Vagina (tissue), 2 donors: Measurements from ENCODE around the gene LY86.

Experiments
- POLR2A ChIP-seq, 2 donors: fragments of 450-650 bp; IDR thresholded peaks; one replicate each; pipeline ENCODE4 v1.6.1; 2017; ENCODE audit warnings: antibody characterized with exemption in 2 of 2, mild to moderate bottlenecking in 2 of 2, moderate library complexity in 2 of 2
- POLR2AphosphoS5 ChIP-seq, 2 donors: sonication (generic); formaldehyde crosslinking; IDR thresholded peaks; one replicate each; pipeline ENCODE4 v1.9.0; 2017; ENCODE audit warnings: antibody characterized with exemption in 2 of 2, mild to moderate bottlenecking in 2 of 2, low read depth in 1 of 2; ENCODE audit not compliant: insufficient read depth in 1 of 2
- TF ChIP-seq, protein P1 (sequence below), 3 experiments: fragments of 450-650 bp in 2 of 3; fragments of 200-600 bp in 1 of 3; sonication (generic) in 1 of 3; IDR thresholded peaks; one replicate each; pipeline ENCODE4 v1.5.1; 2017 to 2019; ENCODE audit warnings: antibody characterized with exemption in 3 of 3, mild to moderate bottlenecking in 2 of 3, moderate library complexity in 2 of 3

DNA sequence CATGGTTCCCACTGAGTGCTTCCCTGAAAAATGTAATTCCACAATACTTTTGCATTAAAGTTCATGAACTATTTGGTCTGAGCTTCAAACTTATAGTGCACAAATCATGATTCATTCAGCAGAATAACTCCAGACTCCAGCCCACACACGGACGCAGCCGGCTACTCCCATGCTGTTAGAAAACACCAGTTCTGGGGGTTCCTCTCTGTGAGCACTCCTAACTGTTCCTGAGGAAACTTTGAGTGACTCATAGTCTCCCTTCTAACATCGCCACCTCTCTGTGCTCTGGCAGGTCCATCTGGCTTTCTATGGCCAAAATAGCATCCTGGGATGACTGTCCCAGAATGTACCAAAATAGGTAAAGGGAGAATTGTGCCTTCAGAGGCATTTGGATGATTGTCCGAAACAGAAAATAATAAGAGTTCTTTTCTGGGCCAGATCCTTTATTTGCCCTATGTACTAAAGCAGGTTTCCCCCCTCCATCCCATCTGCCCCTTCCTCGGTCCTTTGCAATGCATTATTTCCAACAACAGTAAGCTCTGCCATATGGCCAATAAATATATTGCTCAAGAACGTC lies 32.3 kb upstream of the LY86 start:
- no peak for TF ChIP-seq POLR2A (IDR thresholded peaks at IDR 0.05)
- TF ChIP-seq, protein P1, sequence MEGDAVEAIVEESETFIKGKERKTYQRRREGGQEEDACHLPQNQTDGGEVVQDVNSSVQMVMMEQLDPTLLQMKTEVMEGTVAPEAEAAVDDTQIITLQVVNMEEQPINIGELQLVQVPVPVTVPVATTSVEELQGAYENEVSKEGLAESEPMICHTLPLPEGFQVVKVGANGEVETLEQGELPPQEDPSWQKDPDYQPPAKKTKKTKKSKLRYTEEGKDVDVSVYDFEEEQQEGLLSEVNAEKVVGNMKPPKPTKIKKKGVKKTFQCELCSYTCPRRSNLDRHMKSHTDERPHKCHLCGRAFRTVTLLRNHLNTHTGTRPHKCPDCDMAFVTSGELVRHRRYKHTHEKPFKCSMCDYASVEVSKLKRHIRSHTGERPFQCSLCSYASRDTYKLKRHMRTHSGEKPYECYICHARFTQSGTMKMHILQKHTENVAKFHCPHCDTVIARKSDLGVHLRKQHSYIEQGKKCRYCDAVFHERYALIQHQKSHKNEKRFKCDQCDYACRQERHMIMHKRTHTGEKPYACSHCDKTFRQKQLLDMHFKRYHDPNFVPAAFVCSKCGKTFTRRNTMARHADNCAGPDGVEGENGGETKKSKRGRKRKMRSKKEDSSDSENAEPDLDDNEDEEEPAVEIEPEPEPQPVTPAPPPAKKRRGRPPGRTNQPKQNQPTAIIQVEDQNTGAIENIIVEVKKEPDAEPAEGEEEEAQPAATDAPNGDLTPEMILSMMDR (IDR thresholded peaks at IDR 0.05): no peak
- TF ChIP-seq POLR2AphosphoS5 (IDR thresholded peaks at IDR 0.05; ENCODE audit: insufficient read depth in 1 of 2, low read depth in 1 of 2): no peak
